HG03196 (cell line): ENCODE results near the gene LDLRAD4.

Experiments used
- ATAC-seq: cut with Tn5 transposase; IDR thresholded peaks from one replicate; pipeline ENCODE4 v1.9.1; 2021; ENCODE audit not compliant: unreplicated experiment

The LDLRAD4 gene

GRCh38 chr18:13380691-13381070 lies 162.1 kb downstream of the LDLRAD4 start:
- ATAC-seq: no peak

GRCh38 chr18:13381331-13381730 lies 162.8 kb downstream of the LDLRAD4 start:
- no peak for ATAC-seq

- ATAC-seq: no peak
Measured at GRCh38 chr18:13381944-13382365, 163.4 kb downstream of the LDLRAD4 start.

- no peak for ATAC-seq
Measured at GRCh38 chr18:13382366-13382953, 163.9 kb downstream of the LDLRAD4 start.

GRCh38 chr18:13382954-13383827 lies 164.6 kb downstream of the LDLRAD4 start:
- no peak for ATAC-seq

GRCh38 chr18:13386891-13387801 lies 168.6 kb downstream of the LDLRAD4 start:
- no peak for ATAC-seq

GRCh38 chr18:13387855-13388548 lies 169.4 kb downstream of the LDLRAD4 start:
- no peak for ATAC-seq

- no peak for ATAC-seq
Measured at GRCh38 chr18:13388586-13389490, 170.3 kb downstream of the LDLRAD4 start.

- no peak for ATAC-seq
Measured at GRCh38 chr18:13389491-13390131, 171.1 kb downstream of the LDLRAD4 start.

GRCh38 chr18:13390196-13390595 lies 171.6 kb downstream of the LDLRAD4 start:
- no peak for ATAC-seq

GRCh38 chr18:13390711-13391110 lies 172.2 kb downstream of the LDLRAD4 start:
- ATAC-seq: no peak

GRCh38 chr18:13392029-13392750 lies 173.6 kb downstream of the LDLRAD4 start:
- ATAC-seq: no peak

- ATAC-seq: no peak
Measured at GRCh38 chr18:13392899-13393298, 174.3 kb downstream of the LDLRAD4 start.

GRCh38 chr18:13393338-13393737 lies 174.8 kb downstream of the LDLRAD4 start:
- no peak for ATAC-seq

GRCh38 chr18:13394801-13395200 lies 176.2 kb downstream of the LDLRAD4 start:
- no peak for ATAC-seq

- no peak for ATAC-seq
Measured at GRCh38 chr18:13395577-13395976, 177.0 kb downstream of the LDLRAD4 start.

- no peak for ATAC-seq
Measured at GRCh38 chr18:13397504-13398163, 179.1 kb downstream of the LDLRAD4 start.

GRCh38 chr18:13398631-13399030 lies 180.1 kb downstream of the LDLRAD4 start:
- ATAC-seq: no peak
